Left ventricle myocardium superior (tissue), 1 donor: ENCODE results near the gene CCDC169. TPM values are rescaled to one million over a fixed set of nuclear protein-coding genes. Genes with fewer than 3 reads are reported as not detected.
"Not testable (repeated sequence)": the region's sequence is repeated elsewhere in the genome, so short reads cannot be mapped to it uniquely, and the experiment has no call there.

Experiments
- ATAC-seq: fragments of 200-7000 bp; cut with Tn5 transposase; one replicate; pipeline ENCODE4 v1.9.1; 2020; ENCODE audit warnings: mild to moderate bottlenecking, moderate library complexity
- DNase-seq: peaks from one replicate; pipeline ENCODE4 v3.0.0-alpha.2; 2020
- intact Hi-C: fragments of 100-400 bp; cut with micrococcal nuclease; formaldehyde crosslinking; loops from one replicate; pipeline ENCODE4 v1.11.0; 2022
- long read RNA-seq: library from polyadenylated mRNA; unstranded; transcript quantifications from one replicate; pipeline ENCODE4 v2.0.0, GENCODE V29; 2021
- total RNA-seq: library from RNA; stranded (reverse); fragmentation: NEBNext Ultra II Directional; extraction: Animal tissue kit (Norgen Biotek cat#: 25700); gene quantifications from one replicate; pipeline ENCODE4 v1.2.1, GENCODE V29; 2021
- donor health status: DM: no; HTN: yes; CAD: no; lungs with severe emphysema.

Gene CCDC169
- 0.27 TPM for total RNA-seq
- long read RNA-seq, result 0 reads

DNA sequence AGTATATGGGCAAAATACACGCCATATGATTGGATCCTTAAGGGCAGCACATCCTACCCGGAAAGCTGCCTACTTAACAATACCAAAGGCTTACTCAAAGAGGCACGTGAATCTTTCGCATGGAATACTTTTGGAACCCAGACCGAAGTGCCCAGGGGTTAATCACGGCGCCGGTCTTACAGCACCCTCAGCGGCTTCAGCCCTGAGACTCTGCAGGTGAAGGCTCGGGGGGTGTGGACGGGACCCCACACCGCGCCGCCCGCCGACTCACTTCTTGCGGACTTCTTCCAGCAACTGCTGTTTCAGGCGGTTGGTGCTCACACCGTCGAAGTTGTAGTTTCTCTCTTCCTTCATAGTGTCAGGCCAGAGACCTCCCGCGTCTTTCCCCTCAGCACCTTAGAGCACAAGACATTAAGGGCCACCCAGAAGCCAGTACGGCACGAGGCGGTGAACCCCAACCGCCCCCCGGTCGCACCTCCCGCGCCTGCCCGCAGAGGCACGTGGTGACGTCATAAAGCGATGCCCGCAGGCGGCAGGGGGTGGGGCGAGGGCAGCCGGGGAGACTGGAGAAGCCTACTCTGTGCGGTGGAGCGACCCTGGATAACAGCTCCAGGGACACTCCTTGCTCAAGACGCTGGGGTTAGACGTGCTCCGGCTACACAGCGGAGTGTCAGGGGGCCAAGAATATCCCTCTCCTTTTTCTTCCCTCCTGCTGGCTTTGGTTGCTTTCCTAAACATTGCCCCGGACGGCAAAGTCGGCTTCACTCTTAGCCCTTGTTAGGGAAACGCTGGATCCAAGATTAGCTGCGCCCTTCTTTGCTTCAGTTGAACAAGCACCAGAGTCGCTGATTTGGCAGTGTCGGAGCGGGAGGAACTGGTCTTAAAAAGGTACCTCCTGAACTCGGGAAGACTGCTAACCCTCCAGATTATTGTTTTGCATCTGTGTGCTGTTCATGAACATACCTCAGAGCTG lies at the start of gene CCDC169:
TSS of gene CCDC169 (minus strand) at position 449 of the 973 bp plus-strand sequence. CDS start at position 354, 95 bp downstream.
- DNase-seq, result peak; percentile 74
- ATAC-seq, result peak; percentile 92
- intact Hi-C loops, result no loop called here

DNA sequence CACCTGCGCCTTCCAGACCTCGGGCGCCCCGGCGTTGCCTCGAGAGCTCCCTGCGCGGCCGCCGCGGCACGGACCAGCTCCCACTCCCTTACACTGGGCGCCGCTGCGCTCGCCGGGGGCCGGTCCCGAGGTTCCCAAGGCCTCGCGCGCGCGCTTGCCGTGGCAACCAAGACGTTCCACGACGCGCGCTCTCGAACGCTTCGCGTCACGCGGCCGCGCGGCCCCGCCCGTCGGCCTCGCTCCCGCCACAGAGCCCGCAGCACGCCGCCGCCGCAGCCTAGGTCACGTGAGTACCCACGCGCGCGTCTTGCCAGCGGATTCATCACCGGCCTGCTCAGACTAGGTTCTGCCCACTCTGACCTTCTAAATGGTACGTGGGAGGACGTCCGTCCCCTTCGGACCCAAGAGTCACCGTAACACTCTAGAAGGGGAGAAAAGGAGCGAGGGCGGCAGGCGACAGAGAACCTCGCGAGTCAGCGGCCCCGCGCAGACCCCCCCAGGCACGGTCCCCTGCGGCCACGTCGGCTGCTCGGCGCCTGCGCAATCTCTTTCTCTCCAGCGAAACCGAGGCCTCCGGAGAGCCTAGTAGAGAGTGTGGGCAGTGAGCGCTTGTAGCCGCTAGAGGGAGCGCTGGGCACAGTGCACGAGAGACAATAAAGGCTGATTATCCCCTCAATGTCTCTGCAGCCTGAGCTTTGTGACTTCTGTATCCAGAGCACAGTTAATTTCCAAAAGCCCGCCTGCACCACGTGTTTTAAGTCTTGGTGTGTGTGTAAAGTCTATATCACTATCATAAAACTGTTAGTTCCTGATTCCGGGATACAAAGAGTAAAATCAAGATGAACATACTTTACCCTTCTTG lies 48.8 kb upstream of the CCDC169 start, which contains the start of gene SPART:
TSS of gene SPART (minus strand) at position 173 of the 862 bp plus-strand sequence. CDS start 10,564 bp downstream, outside the sequence.
- peak; percentile 94 for DNase-seq
- intact Hi-C loops, result no loop called here
- peak; percentile 95 for ATAC-seq

DNA sequence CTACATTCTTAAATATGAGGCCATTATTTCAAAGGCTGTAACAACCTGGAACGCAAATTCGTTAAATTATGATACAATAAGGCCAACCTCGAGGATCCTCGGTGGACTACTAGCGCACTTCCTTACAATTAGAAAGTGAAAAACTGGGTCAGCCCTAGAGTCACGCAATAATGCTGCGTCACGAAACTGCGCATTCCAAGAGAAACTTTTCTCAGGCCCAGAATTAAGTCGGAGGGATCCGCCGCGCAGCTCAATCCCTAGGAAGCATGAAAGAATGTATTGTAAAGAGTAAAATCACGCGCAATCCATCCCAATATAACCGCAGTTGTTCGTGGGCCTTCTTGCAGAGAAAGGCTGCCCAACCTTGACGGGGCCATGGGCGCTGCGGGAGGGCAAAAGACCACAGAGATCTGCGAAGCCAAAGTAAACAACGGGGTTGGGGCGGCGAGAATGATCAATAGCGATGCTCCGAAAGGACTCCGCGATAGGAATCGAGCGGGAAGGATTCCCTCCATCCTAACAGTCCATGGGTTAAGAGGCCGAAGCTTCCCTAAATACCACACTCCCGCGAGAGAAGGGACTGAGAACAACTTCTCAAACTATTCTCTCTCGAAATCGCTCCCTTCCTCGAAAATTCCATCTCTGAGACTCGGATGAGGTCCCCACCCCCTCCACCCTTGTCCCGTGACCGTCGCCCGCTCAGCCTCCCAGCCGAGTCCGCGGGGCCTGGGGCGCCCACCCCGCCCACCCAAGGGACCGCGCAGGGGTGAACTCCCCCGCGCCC lies 48.0 kb upstream of the CCDC169 start:
- intact Hi-C loops, result no loop called here
- ATAC-seq, result peak; percentile 59
- DNase-seq, result peak; percentile 68

DNA sequence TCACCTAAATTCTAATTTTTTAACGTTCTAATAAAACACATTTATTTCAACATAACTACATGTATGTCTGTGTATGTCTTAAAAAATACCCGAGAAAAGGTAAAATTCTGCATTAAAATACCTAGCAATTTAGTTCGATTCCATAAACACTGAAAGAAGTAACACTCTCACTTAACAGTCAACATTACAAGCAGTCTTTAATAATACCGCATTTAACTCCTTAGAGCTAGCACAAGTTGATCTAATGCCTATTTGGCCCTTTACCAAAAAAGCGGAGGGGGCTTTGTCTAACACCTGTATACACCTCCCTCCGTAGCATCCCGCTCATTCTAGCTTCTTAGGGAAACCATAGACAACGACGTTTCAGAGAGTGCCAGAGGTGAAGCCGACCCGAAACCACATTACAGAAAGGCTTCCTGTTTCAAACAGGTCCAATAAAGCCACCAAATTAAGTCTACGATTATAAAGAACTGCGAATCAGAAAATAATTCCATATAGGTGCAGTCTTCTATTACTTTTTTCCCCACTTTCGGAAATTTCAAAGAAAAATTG lies 47.3 kb upstream of the CCDC169 start:
- ATAC-seq, result no peak

DNA sequence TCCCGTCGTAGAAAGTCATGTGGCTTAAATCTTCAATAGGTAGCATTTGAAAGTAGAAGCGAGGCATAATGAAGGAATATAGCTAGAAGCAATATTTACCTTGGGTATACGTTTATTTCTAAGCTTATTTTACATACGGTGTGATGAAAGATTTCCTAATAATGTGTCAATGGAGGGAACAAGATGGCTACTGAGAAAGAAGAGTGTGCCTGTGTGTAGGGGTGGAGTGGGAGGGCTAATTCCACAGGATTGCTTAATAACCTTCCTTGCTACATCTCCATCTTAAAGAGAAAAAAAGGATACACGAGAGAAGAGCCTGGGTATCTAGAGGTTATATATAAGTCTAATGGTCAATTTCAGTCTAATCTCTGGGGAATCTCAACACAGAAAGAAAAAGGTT lies 46.6 kb upstream of the CCDC169 start:
- ATAC-seq, result no peak
- DNase-seq, result no peak
- intact Hi-C loops, result no loop called here

More for the DNA sequence above, 47.3 kb upstream of the CCDC169 start:
- intact Hi-C loops, result no loop called here
- DNase-seq, result no peak

DNA sequence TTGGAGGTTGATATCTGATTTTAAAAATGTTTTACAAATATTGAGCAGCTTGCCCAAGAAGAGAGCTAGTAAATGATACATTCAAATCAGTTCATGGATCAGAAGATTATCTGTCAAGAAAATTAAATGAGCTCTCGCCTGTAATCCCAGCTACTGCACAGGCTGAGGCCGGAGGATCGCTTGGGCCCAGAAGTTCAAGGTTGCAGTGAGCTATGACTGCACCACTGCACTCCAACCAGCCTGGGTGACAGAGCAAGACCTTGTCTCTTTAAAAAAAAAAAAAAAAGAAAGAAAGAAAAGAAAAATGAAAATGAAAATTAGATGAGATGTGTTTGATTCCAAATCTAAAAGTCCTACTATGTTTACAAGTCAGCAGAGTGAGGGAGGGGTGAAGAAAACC lies 46.2 kb upstream of the CCDC169 start:
- intact Hi-C loops, result no loop called here
- DNase-seq (no peak), ATAC-seq (no peak)

DNA sequence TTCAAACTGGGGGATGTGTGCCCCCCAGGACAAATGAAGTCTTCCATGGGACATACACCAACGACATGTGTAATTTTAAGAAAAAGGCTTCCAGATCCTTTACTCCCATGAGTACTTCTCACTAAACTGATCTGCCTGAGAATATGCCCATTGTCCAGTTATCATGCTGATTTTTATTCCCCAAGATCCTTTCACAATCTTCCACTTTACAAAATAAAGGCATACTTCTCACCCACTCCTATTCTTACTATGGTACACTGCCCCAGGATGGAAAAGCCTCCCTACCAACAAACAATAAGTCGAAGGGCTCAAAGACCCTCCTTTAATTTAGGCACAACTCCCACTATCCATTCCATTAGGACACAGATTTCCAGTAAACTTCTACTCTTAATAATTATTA lies 45.1 kb upstream of the CCDC169 start:
- no peak for DNase-seq
- ATAC-seq, result no peak
- intact Hi-C loops, result no loop called here

DNA sequence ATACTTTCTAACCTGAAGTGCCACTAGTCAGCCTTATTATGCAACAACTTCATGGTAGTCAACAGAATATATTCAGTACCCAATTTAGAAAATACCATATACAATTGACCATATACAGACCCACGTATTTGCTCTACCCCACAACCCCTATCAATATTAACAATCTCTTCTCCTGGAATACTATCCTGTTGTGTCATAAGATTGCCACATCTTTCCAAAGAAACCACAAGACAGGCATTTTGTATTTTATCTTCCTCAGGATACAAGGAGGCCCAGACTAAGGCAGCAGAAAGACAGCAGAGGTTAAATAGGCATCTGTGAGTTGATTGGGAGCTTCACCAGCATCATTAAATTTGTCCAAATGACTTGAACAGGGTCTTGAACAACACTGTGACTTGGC lies 44.1 kb upstream of the CCDC169 start:
- no peak for ATAC-seq
- intact Hi-C loops, result no loop called here

DNA sequence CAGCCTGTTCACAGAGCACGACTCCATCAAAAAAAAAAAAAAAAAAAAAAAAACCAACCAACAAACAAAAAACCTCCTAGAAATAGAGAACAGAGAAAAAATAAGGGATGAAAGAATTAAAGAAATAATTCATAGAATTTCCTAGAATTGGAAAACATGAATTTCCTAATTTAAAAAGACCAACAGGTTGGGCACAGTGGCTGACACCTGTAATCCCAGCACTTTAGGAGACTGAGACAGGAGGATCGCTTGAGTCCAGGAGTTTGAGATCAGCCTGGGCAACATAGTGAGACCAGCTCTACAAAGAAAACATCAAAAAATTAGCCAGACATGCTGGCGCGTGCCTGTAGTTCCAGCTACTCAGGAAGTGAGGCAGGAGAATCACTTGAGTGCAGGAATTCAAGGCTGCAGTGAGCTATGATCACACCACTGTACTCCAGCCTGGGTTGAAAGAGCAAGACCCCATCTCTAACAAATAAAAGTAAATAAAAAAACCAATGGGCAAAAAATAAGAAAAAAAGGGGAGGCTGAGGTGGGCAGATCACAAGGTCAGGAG lies 42.1 kb upstream of the CCDC169 start:
- intact Hi-C loops, result no loop called here
- no peak for ATAC-seq
- no peak for DNase-seq

More for the DNA sequence above, 44.1 kb upstream of the CCDC169 start:
- DNase-seq, result no peak

DNA sequence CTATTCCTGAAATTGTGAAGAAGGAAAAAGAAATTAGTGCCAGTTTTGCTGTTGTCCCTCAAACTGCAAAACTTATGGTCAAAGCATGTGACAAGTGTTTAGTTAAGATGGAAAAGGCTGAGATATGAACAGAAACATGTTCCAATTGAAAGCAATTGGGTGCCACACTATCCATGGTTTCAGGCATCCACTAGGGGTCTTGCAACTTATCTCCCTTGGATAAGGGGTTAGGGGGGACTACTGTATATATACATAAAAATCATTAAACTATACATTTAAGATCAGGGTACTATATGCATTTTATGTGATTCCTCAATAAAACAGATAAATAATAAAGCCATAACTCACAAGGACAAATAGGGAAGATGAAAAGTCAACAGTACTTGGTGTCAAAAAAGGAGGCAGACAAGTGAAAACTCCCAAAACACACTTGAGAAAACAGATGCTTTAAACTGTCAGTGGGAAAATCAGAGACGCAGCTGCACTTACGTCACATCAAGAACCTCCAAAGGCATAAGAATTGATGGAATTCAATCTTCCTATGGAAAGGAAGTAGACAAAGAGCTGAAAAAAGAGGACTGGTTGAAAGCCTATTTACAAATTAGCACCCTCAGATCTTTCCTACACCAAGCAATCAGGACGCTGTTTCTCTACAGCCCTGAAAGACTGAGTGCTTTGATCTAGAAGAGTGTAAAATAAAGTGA lies 40.5 kb upstream of the CCDC169 start:
- intact Hi-C loops, result no loop called here
- no peak for DNase-seq
- ATAC-seq, result no peak

DNA sequence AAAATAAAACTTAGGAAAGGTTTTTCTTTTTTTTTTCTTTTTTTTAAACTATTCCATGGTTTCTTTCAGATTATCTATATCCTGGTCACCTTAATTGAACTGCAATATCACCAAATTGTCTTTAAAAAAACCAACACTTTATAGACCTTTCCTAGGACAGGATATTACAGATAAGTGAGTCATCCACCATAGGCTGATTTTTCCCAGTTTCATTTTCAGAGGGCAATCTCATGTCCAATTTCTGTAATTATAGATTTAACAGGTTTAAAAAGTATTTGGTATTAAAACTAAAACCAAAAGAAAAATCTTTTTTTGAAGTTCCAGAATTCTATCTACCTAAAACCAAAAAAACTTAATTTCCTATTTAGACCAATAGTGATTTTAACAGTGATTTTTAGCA lies 35.4 kb upstream of the CCDC169 start:
- DNase-seq (no peak), ATAC-seq (no peak)
- intact Hi-C loops, result no loop called here

DNA sequence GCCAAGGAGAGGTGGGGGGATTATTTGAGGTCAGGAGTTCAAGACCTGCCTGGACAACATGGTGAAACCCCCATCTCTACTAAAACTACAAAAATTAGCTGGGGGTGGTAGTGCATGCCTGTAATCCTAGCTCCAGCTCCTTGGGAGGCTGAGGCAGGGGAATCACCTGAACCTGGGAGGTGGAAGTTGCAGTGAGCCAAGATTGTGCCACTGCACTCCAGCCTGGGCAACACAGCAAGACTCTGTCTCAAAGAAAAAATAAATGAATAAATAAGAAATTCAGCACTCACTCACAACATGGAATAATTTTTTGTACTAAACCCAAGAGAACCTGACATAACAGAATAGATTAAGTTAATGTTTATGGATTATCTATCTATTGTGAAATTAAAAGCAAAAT lies 34.6 kb upstream of the CCDC169 start:
- intact Hi-C loops, ATAC-seq, DNase-seq: not testable (repeated sequence)

DNA sequence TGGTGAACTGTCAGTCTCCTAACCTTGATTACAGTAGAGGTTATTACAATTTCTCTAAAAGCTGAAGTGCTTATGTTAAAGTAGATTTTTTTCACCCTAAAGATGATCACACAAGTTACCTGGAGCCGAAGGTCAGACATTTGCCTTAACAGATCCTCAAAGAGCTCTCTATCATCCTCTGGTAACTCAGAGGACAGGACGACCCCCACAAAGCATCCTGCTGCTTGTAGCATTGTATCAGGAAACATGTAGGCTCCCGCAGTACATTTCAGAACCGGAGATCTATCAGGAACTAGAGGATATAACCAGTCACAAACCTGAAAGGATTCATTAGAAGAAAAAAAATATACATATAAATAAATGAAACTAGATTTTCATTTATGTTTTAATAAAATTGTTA lies 33.7 kb upstream of the CCDC169 start:
- no peak for ATAC-seq
- intact Hi-C loops, result no loop called here
- no peak for DNase-seq

DNA sequence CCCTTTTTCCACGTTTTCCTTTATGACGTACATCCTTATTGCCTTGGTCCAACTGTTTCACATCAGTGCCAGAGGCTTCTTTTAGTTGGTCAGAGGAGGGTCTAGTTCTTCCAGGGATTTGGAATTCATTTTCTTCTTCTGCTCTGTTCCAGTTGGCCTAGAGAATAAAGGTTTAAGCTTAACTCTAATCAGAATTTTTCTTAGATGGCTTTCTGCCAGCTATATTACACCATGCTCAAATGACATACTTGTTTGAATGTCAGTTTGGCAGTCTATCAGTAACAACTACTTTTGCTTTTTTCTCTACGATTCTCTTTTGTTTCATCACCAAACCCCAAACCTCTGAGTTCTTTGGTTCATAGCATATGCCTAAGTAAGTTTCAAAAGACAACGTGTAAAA lies 31.7 kb upstream of the CCDC169 start:
- DNase-seq, result no peak
- intact Hi-C loops, result no loop called here
- no peak for ATAC-seq

DNA sequence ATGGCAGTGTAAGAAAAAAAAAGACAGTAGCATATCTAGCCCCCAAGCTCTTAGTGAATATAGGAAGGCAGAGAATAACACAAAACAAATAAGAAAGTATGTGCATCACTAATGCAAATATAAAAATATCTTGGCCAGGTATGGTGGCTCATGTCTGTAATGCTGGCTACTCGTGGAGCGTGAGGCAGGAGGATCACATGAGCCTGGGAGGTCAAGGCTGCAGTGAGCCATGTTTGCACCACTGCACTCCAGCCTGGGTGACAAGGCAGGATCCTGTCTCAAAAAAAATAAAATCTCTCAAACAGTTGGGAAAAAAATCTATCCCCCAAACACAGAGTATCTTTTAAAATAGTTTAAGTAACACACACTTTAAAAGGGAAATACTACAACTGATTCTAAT lies 31.2 kb upstream of the CCDC169 start:
- DNase-seq, result no peak
- intact Hi-C loops, result no loop called here
- no peak for ATAC-seq

DNA sequence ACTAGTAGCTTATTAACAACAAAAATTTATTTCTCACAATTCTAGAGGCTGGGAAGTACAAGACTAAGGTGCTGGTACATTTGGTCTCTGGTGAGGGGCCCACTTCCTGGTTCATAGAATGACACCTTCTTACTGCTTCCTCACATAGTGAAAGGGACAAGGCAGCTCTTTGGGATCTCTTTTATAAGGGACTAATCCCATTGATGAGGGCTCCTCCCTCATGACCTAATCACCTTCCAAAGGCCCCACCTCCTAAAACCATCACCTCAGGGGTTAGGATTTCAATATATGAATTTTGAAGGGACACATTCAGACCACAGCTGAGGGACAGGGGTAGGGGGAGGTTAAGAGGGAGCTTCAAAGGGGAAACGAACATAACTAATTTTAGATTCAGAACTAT lies 28.3 kb upstream of the CCDC169 start:
- intact Hi-C loops, result no loop called here
- DNase-seq, result no peak
- no peak for ATAC-seq

DNA sequence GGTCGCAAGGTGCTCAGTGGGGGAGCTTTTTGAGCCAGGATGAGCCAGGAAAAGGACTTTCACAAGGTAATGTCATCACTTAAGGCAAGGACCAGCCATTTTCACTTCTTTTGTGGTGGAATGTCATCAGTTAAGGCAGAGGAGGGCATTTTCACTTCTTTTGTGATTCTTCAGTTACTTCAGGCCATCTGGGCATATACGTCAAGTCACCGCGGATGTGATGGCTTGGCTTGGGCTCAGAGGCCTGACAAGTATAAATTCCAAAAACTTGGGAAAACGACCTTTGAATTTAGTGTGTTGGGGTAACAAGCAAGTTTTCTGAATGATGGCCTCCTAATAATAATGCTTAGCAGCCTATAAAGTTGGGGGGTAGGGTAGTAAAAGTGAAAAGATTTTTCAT lies 27.3 kb upstream of the CCDC169 start:
- ATAC-seq, intact Hi-C loops, DNase-seq: not testable (repeated sequence)
